ENCODE data around the gene ATP1B2.

GRCh38 chr17:7613769-7614424 lies 36.8 kb upstream of the ATP1B2 start:
- TF ChIP-seq CTCF (IDR thresholded peaks at IDR 0.05; ENCODE audit: low read depth, low read length, poor library complexity, severe bottlenecking) (no peak), EZH2phosphoT487 (IDR thresholded peaks at IDR 0.05; ENCODE audit: borderline replicate concordance, low read length) (no peak)
